Endodermal cell (in vitro differentiated cells): Measurements from ENCODE around the gene CBX7. TPM values are rescaled to one million over a fixed set of nuclear protein-coding genes. Genes with fewer than 3 reads are reported as not detected.

Experiments
- DNase-seq: peaks from one replicate; pipeline ENCODE4 v3.0.0-alpha.2; 2017
- H3K27ac ChIP-seq: 2 replicates; pipeline ENCODE4 v1.5.1; 2013; ENCODE audit warnings: mild to moderate bottlenecking, low read depth, low read length, moderate library complexity
- H3K27me3 ChIP-seq: 2 replicates; pipeline ENCODE4 v1.6.1; 2013; ENCODE audit warnings: mild to moderate bottlenecking, low read length, moderate library complexity; ENCODE audit not compliant: insufficient read depth, control insufficient read depth, poor library complexity, severe bottlenecking
- H3K36me3 ChIP-seq: 2 replicates; pipeline ENCODE4 v1.7.0; 2013; ENCODE audit warnings: mild to moderate bottlenecking, low read length, moderate library complexity; ENCODE audit not compliant: control insufficient read depth, insufficient read depth
- H3K4me1 ChIP-seq: one replicate; pipeline ENCODE4 v1.7.0; 2013; ENCODE audit warnings: low read length; ENCODE audit not compliant: control insufficient read depth, insufficient read depth
- H3K4me3 ChIP-seq: 2 replicates; pipeline ENCODE4 v1.5.1; 2013; ENCODE audit warnings: mild to moderate bottlenecking, low read length, moderate library complexity
- H3K9ac ChIP-seq: 2 replicates; pipeline ENCODE4 v1.6.1; 2013; ENCODE audit warnings: mild to moderate bottlenecking, low read length, moderate library complexity; ENCODE audit not compliant: poor library complexity, severe bottlenecking; ENCODE audit errors: extremely low read depth
- H3K9me3 ChIP-seq: 2 replicates; pipeline ENCODE4 v1.6.1; 2013; ENCODE audit warnings: mild to moderate bottlenecking, low read length, moderate library complexity; ENCODE audit not compliant: control insufficient read depth
- H3K27ac Mint-ChIP-seq: 2 replicates; pipeline ENCODE4 v1.8.0; 2020; ENCODE audit warnings: mixed read lengths
- H3K27me3 Mint-ChIP-seq: 2 replicates; pipeline ENCODE4 v1.8.0; 2021; ENCODE audit warnings: mild to moderate bottlenecking, mixed read lengths; ENCODE audit not compliant: insufficient read depth
- H3K36me3 Mint-ChIP-seq: 2 replicates; pipeline ENCODE4 v1.8.0; 2020; ENCODE audit warnings: low read depth, mixed read lengths
- H3K4me1 Mint-ChIP-seq: 2 replicates; pipeline ENCODE4 v1.8.0; 2020; ENCODE audit warnings: mixed read lengths
- H3K4me3 Mint-ChIP-seq: 2 replicates; pipeline ENCODE4 v1.8.0; 2020; ENCODE audit warnings: mild to moderate bottlenecking, moderate library complexity, mixed read lengths
- H3K9me3 Mint-ChIP-seq: 2 replicates; pipeline ENCODE4 v1.8.0; 2020; ENCODE audit warnings: mild to moderate bottlenecking, mixed read lengths
- CTCF ChIP-seq: fragments of 200-600 bp; sonication (generic); conservative IDR thresholded peaks from 2 replicates; pipeline ENCODE4 v1.5.0; 2021; ENCODE audit warnings: antibody characterized with exemption, mild to moderate bottlenecking
- WGBS, 2 experiments: methylation state at CpG; one replicate each; pipeline versions ENCODE4 v1.1.5 to v1.1.7; 2013; ENCODE audit warnings: missing lambda C conversion rate in 2 of 2, mixed read lengths in 1 of 2; ENCODE audit not compliant: insufficient coverage in 1 of 2, insufficient read length in 1 of 2; 5-methylcytosine and 5-hydroxymethylcytosine counted together
- total RNA-seq, 2 donors: library from RNA; stranded (reverse); fragmentation: NEBNext Ultra II Directional in 1 of 2; extraction: Animal tissue kit (Norgen Biotek cat#: 25700) in 1 of 2; gene quantifications; 2 replicates in 1 of 2; 3 replicates in 1 of 2; pipeline ENCODE4 v1.2.1, GENCODE V29; 2021

The CBX7 gene
- total RNA-seq, 2 donors from 2014 or later, result 14.2 to 22.0 TPM

- H3K4me3 ChIP-seq, result no peak overlapping the region
- Mint-ChIP-seq H3K36me3 (no peaks in the 10 kb centered on the region), H3K27me3 (no peaks in the 10 kb centered on the region), H3K27ac (peak overlapping the region; percentile 98), H3K4me1 (peaks cover 62% of the 10 kb centered on the region), H3K9me3 (peaks cover 2% of the 10 kb centered on the region), H3K4me3 (no peak overlapping the region)
- no peaks in the 10 kb centered on the region for H3K27me3 ChIP-seq
- H3K9ac ChIP-seq, result peak overlapping the region; percentile 49
- DNase-seq, result peak; percentile 73
- H3K27ac ChIP-seq, result peak overlapping the region; percentile 44
- 89 to 100% methylated on average over 2 to 13 of the region's 14 CpGs for WGBS, 2 experiments
- H3K4me1 ChIP-seq, result peaks cover 27% of the 10 kb centered on the region
- no peaks in the 10 kb centered on the region for H3K9me3 ChIP-seq
- TF ChIP-seq CTCF, result no peak
- H3K36me3 ChIP-seq, result no peaks in the 10 kb centered on the region
Measured at GRCh38 chr22:39176714-39177455, 24.4 kb upstream of the CBX7 start.

- H3K4me1 ChIP-seq, result peaks cover 33% of the 10 kb centered on the region
- no peaks in the 10 kb centered on the region for H3K36me3 Mint-ChIP-seq
Measured at GRCh38 chr22:39176143-39176713, 23.7 kb upstream of the CBX7 start.

More at GRCh38 chr22:39176143-39176713, 23.7 kb upstream of the CBX7 start:
- 41 to 66% methylated on average over 5 to 23 of the region's 23 CpGs for WGBS, 2 experiments
- Mint-ChIP-seq H3K27ac (peak overlapping the region; percentile 98), H3K27me3 (no peaks in the 10 kb centered on the region), H3K4me1 (peaks cover 64% of the 10 kb centered on the region), H3K9me3 (peaks cover under 1% of the 10 kb centered on the region), H3K4me3 (no peak overlapping the region)
- no peaks in the 10 kb centered on the region for H3K36me3 ChIP-seq
- H3K27ac ChIP-seq, result peak overlapping the region; percentile 77
- no peaks in the 10 kb centered on the region for H3K27me3 ChIP-seq
- peak overlapping the region; percentile 49 for H3K9ac ChIP-seq
- no peaks in the 10 kb centered on the region for H3K9me3 ChIP-seq
- H3K4me3 ChIP-seq, result no peak overlapping the region
- no peak for TF ChIP-seq CTCF
- DNase-seq, result peak; percentile 91
